Lower lobe of right lung (tissue), 2 donors: Measurements from ENCODE around the gene WDR82. TPM values are rescaled to one million over a fixed set of nuclear protein-coding genes. Genes with fewer than 3 reads are reported as not detected.
"Not testable (repeated sequence)": the region's sequence is repeated elsewhere in the genome, so short reads cannot be mapped to it uniquely, and the experiment has no call there.

ENCODE experiments used
- ATAC-seq, 2 donors: fragments of 200-7000 bp; cut with Tn5 transposase; one replicate each; pipeline ENCODE4 v1.9.1; 2020 to 2022; ENCODE audit warnings: mild to moderate bottlenecking in 2 of 2, moderate library complexity in 2 of 2
- DNase-seq: peaks from one replicate; pipeline ENCODE4 v3.0.0-alpha.2; 2020
- H3K27ac ChIP-seq: fragments of 200-600 bp; one replicate; pipeline ENCODE4 v1.8.0; 2022
- H3K27me3 ChIP-seq: fragments of 200-600 bp; one replicate; pipeline ENCODE4 v1.8.0; 2022; ENCODE audit warnings: low read depth
- H3K36me3 ChIP-seq: fragments of 200-600 bp; one replicate; pipeline ENCODE4 v1.8.0; 2022; ENCODE audit warnings: mild to moderate bottlenecking
- H3K4me1 ChIP-seq: fragments of 200-600 bp; one replicate; pipeline ENCODE4 v1.8.0; 2022
- H3K4me3 ChIP-seq: fragments of 200-600 bp; one replicate; pipeline ENCODE4 v1.8.0; 2022; ENCODE audit warnings: mild to moderate bottlenecking
- H3K9me3 ChIP-seq: fragments of 200-600 bp; one replicate; pipeline ENCODE4 v1.8.0; 2022
- CTCF ChIP-seq: fragments of 200-600 bp; IDR thresholded peaks from one replicate; pipeline ENCODE4 v1.8.0; 2022; ENCODE audit warnings: antibody characterized with exemption, mild to moderate bottlenecking
- intact Hi-C: fragments of 100-400 bp; cut with DNase I; formaldehyde crosslinking; loops from one replicate; pipeline ENCODE4 v1.11.0; 2022
- total RNA-seq: library from RNA; stranded (reverse); fragmentation: NEBNext Ultra II Directional; extraction: Animal tissue kit (Norgen Biotek cat#: 25700); gene quantifications from one replicate; pipeline ENCODE4 v1.2.1, GENCODE V29; 2021
- donor health status: DM: no; HTN: yes; CAD: no; lungs with severe emphysema.

Gene WDR82
- total RNA-seq, 1 donor from 2014 or later, result 60.2 TPM

GRCh38 chr3:52289747-52290595 lies 11.5 kb upstream of the WDR82 start:
- Histone ChIP-seq H3K27me3 (no peaks in the 10 kb centered on the region), H3K4me3 (no peak overlapping the region), H3K4me1 (peaks cover 20% of the 10 kb centered on the region), H3K36me3 (peaks cover 36% of the 10 kb centered on the region), H3K9me3 (no peaks in the 10 kb centered on the region), H3K27ac (no peak overlapping the region)
- no peak for TF ChIP-seq CTCF
- intact Hi-C loops, result no loop called here
- ATAC-seq (no peak), DNase-seq (peak; percentile 40)

- no peak for TF ChIP-seq CTCF
Measured at GRCh38 chr3:52289338-52289746, 10.9 kb upstream of the WDR82 start.

GRCh38 chr3:52288674-52289073 lies 10.2 kb upstream of the WDR82 start:
- Histone ChIP-seq H3K4me1 (peaks cover 20% of the 10 kb centered on the region), H3K4me3 (peak overlapping the region; percentile 70)
- intact Hi-C loops, result no loop called here

More at GRCh38 chr3:52289338-52289746, 10.9 kb upstream of the WDR82 start:
- no peak overlapping the region for H3K4me3 ChIP-seq
- no peaks in the 10 kb centered on the region for H3K27me3 ChIP-seq
- no peaks in the 10 kb centered on the region for H3K9me3 ChIP-seq
- no peak overlapping the region for H3K27ac ChIP-seq
- DNase-seq, result no peak
- no peak for ATAC-seq
- intact Hi-C loops, result no loop called here
- peaks cover 36% of the 10 kb centered on the region for H3K36me3 ChIP-seq
- peaks cover 20% of the 10 kb centered on the region for H3K4me1 ChIP-seq

GRCh38 chr3:52286777-52287110 lies 8.3 kb upstream of the WDR82 start:
- peaks cover 15% of the 10 kb centered on the region for H3K36me3 ChIP-seq
- ATAC-seq, result peak in 1 of 2 donors; percentile 1
- H3K9me3 ChIP-seq, result no peaks in the 10 kb centered on the region
- intact Hi-C loops, result no loop called here
- peak overlapping the region; percentile 70 for H3K4me3 ChIP-seq
- DNase-seq, result no peak
- H3K27ac ChIP-seq, result peak overlapping the region; percentile 100
- no peak for TF ChIP-seq CTCF
- peaks cover 20% of the 10 kb centered on the region for H3K4me1 ChIP-seq
- H3K27me3 ChIP-seq, result no peaks in the 10 kb centered on the region

More at GRCh38 chr3:52288674-52289073, 10.2 kb upstream of the WDR82 start:
- no peak for TF ChIP-seq CTCF
- ATAC-seq, result no peak
- DNase-seq, result no peak
- H3K36me3 ChIP-seq, result peaks cover 31% of the 10 kb centered on the region
- H3K27ac ChIP-seq, result peak overlapping the region; percentile 100
- no peaks in the 10 kb centered on the region for H3K9me3 ChIP-seq
- H3K27me3 ChIP-seq, result no peaks in the 10 kb centered on the region

- H3K36me3 ChIP-seq, H3K4me3 ChIP-seq, H3K9me3 ChIP-seq, H3K27me3 ChIP-seq, DNase-seq, intact Hi-C loops, ATAC-seq: not testable (repeated sequence)
- H3K27ac ChIP-seq, result peak overlapping the region; percentile 14
- H3K4me1 ChIP-seq, result peaks cover 34% of the 10 kb centered on the region
Measured at GRCh38 chr3:52284051-52284450, 5.6 kb upstream of the WDR82 start.

GRCh38 chr3:52283306-52283705 lies 4.9 kb upstream of the WDR82 start:
- Histone ChIP-seq H3K27me3 (no peaks in the 10 kb centered on the region), H3K4me1 (peaks cover 27% of the 10 kb centered on the region), H3K36me3 (peaks cover 3% of the 10 kb centered on the region), H3K4me3 (no peak overlapping the region), H3K27ac (no peak overlapping the region), H3K9me3 (no peaks in the 10 kb centered on the region)
- ATAC-seq, result no peak
- intact Hi-C loops, result no loop called here
- DNase-seq, result no peak
- TF ChIP-seq CTCF, result no peak
